H1 (cell line): Measurements from ENCODE around the gene FBLN2.

Experiments used
- ASH2L ChIP-seq: fragments of 200-600, 300-600 bp; sonication (generic); IDR thresholded peaks from one replicate; pipeline ENCODE4 v1.7.1; 2017; ENCODE audit warnings: low read length
- CBX5 ChIP-seq: fragments of 300-800, 300-1000 bp; sonication (generic); IDR thresholded peaks from 2 replicates; pipeline ENCODE4 v1.7.1; 2016; ENCODE audit warnings: antibody characterized with exemption, low read length, low read depth
- GABPA ChIP-seq: IDR thresholded peaks from 2 replicates; pipeline ENCODE4 v1.6.1; 2011; ENCODE audit warnings: mild to moderate bottlenecking, low read length, moderate library complexity, borderline replicate concordance; ENCODE audit not compliant: insufficient read depth
- POLR2A ChIP-seq, 2 experiments: IDR thresholded peaks; 1 replicate in 1 of 2; 2 replicates in 1 of 2; pipeline ENCODE4 v1.6.1; 2011; ENCODE audit warnings: low read depth in 2 of 2, low read length in 2 of 2, mild to moderate bottlenecking in 2 of 2; ENCODE audit errors: control extremely low read depth in 1 of 2
- POLR2AphosphoS5 ChIP-seq: IDR thresholded peaks from 2 replicates; pipeline ENCODE4 v1.6.1; 2011; ENCODE audit warnings: low read depth, low read length
- RXRA ChIP-seq: IDR thresholded peaks from 2 replicates; pipeline ENCODE4 v1.6.1; 2011; ENCODE audit warnings: low read depth, mild to moderate bottlenecking, low read length, moderate library complexity; ENCODE audit not compliant: insufficient read depth
- SIRT6 ChIP-seq: IDR thresholded peaks from one replicate; pipeline ENCODE4 v1.7.1; 2012; ENCODE audit warnings: low read length, inconsistent platforms
- SP2 ChIP-seq: IDR thresholded peaks from 2 replicates; pipeline ENCODE4 v1.6.1; 2012; ENCODE audit warnings: mild to moderate bottlenecking, low read length, inconsistent platforms
- TF ChIP-seq, protein P1 (sequence below), 3 experiments: IDR thresholded peaks; 1 replicate in 2 of 3; 2 replicates in 1 of 3; pipeline versions ENCODE4 v1.5.1 to v1.6.1; 2011; ENCODE audit warnings: low read length in 3 of 3, mild to moderate bottlenecking in 3 of 3, inconsistent platforms in 2 of 3, low read depth in 1 of 3, moderate library complexity in 1 of 3; ENCODE audit not compliant: insufficient read depth in 1 of 3; ENCODE audit errors: control extremely low read depth in 1 of 3
- TF ChIP-seq, protein P2 (sequence below): IDR thresholded peaks from 2 replicates; pipeline ENCODE4 v1.6.1; 2012; ENCODE audit warnings: inconsistent platforms

DNA sequence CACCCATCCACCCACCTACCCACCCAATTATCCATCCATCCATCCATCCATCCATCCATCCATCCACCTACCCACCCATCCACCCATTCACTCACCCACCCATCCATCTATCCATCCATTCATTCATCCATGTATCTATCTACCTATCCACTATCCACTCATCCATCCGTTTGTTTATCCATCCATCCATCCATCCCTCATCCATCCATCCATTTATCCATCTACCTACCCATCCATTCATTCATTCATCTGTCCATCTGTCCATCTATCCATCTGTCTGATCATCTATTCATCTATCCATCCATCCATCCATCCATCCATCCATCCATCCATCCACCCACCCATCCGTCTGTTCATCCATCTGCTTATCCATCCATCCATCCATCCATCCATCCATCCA lies 65.7 kb downstream of the FBLN2 start:
- TF ChIP-seq POLR2A (IDR thresholded peaks at IDR 0.05; ENCODE audit: control extremely low read depth in 1 of 2, low read depth in 2 of 2, low read length in 2 of 2) (no peak), RXRA (no peak), CBX5 (no peak), POLR2AphosphoS5 (no peak), SP2 (no peak), GABPA (no peak), ASH2L (no peak), SIRT6 (no peak)
- TF ChIP-seq, protein P1, sequence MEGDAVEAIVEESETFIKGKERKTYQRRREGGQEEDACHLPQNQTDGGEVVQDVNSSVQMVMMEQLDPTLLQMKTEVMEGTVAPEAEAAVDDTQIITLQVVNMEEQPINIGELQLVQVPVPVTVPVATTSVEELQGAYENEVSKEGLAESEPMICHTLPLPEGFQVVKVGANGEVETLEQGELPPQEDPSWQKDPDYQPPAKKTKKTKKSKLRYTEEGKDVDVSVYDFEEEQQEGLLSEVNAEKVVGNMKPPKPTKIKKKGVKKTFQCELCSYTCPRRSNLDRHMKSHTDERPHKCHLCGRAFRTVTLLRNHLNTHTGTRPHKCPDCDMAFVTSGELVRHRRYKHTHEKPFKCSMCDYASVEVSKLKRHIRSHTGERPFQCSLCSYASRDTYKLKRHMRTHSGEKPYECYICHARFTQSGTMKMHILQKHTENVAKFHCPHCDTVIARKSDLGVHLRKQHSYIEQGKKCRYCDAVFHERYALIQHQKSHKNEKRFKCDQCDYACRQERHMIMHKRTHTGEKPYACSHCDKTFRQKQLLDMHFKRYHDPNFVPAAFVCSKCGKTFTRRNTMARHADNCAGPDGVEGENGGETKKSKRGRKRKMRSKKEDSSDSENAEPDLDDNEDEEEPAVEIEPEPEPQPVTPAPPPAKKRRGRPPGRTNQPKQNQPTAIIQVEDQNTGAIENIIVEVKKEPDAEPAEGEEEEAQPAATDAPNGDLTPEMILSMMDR (IDR thresholded peaks at IDR 0.05; ENCODE audit: control extremely low read depth in 1 of 3, insufficient read depth in 1 of 3, low read depth in 1 of 3, low read length in 3 of 3) = no peak
- TF ChIP-seq, protein P2, sequence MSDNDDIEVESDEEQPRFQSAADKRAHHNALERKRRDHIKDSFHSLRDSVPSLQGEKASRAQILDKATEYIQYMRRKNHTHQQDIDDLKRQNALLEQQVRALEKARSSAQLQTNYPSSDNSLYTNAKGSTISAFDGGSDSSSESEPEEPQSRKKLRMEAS = no peak
